Activated B cell treated with CpG ODN at 0.5 μM for 24 hours (primary cell): ENCODE data around the gene LRRC27. TPM values are rescaled to one million over a fixed set of nuclear protein-coding genes. Genes with fewer than 3 reads are reported as not detected.

Experiments used
- ATAC-seq: fragments of 200-7000 bp; cut with Tn5 transposase; one replicate; pipeline ENCODE4 v1.10.0; 2021; ENCODE audit warnings: low read depth, mild to moderate bottlenecking, moderate library complexity
- CTCF ChIA-PET: fragments of 350-600 bp; sonication (Branson Sonifier 250); formaldehyde crosslinking; loops from one replicate; lab custom pipeline; 2021; ENCODE audit warnings: antibody characterized with exemption; lab: Charles Lee
- POLR2A ChIA-PET: fragments of 350-600 bp; sonication (Branson Sonifier 250); formaldehyde crosslinking; loops from one replicate; lab custom pipeline; 2021; ENCODE audit warnings: antibody characterized with exemption; lab: Charles Lee
- DNase-seq: peaks from one replicate; pipeline ENCODE4 v3.0.0; 2022
- H3K27ac Mint-ChIP-seq: one replicate; pipeline ENCODE4 v1.8.0; 2020; ENCODE audit warnings: mixed read lengths
- H3K27me3 Mint-ChIP-seq: one replicate; pipeline ENCODE4 v1.8.0; 2021; ENCODE audit warnings: mixed read lengths
- H3K36me3 Mint-ChIP-seq: one replicate; pipeline ENCODE4 v1.8.0; 2021; ENCODE audit warnings: low read depth, mixed read lengths
- H3K4me1 Mint-ChIP-seq: one replicate; pipeline ENCODE4 v1.8.0; 2021; ENCODE audit warnings: mixed read lengths
- H3K4me3 Mint-ChIP-seq: one replicate; pipeline ENCODE4 v1.8.0; 2020; ENCODE audit warnings: mild to moderate bottlenecking, mixed read lengths
- H3K9me3 Mint-ChIP-seq: one replicate; pipeline ENCODE4 v1.8.0; 2020; ENCODE audit warnings: mixed read lengths
- CTCF ChIP-seq: fragments of 200-600 bp; IDR thresholded peaks from one replicate; pipeline ENCODE4 v1.8.0; 2022; ENCODE audit warnings: antibody characterized with exemption, mild to moderate bottlenecking
- intact Hi-C: fragments of 100-400 bp; cut with micrococcal nuclease; formaldehyde crosslinking; loops from one replicate; pipeline ENCODE4 v1.15.1; 2024
- total RNA-seq: library from RNA; stranded (reverse); gene quantifications from 2 replicates; pipeline ENCODE4 v1.2.3, GENCODE V29; 2022

The LRRC27 gene
- total RNA-seq, 1 donor from 2014 or later = 15.2 TPM

GRCh38 chr10:132425757-132426155, 93.8 kb downstream of the LRRC27 start:
- ChIA-PET CTCF (no interaction called here), POLR2A (no interaction called here)
- Mint-ChIP-seq H3K9me3 (no peaks in the 10 kb centered on the region), H3K4me3 (no peak overlapping the region), H3K4me1 (peaks cover 38% of the 10 kb centered on the region), H3K27ac (no peak overlapping the region), H3K27me3 (no peaks in the 10 kb centered on the region), H3K36me3 (no peaks in the 10 kb centered on the region)
- no peak for ATAC-seq
- intact Hi-C loops = no loop called here
- no peak for TF ChIP-seq CTCF
- no peak for DNase-seq

- Mint-ChIP-seq H3K27ac (no peak overlapping the region), H3K9me3 (no peaks in the 10 kb centered on the region), H3K27me3 (no peaks in the 10 kb centered on the region), H3K36me3 (no peaks in the 10 kb centered on the region), H3K4me1 (peaks cover 25% of the 10 kb centered on the region), H3K4me3 (no peak overlapping the region)
- ChIA-PET CTCF (no interaction called here), POLR2A (no interaction called here)
- ATAC-seq (no peak), DNase-seq (no peak)
- intact Hi-C loops = no loop called here
- TF ChIP-seq CTCF = no peak
Observed at GRCh38 chr10:132427006-132427771, 95.2 kb downstream of the LRRC27 start.

DNA sequence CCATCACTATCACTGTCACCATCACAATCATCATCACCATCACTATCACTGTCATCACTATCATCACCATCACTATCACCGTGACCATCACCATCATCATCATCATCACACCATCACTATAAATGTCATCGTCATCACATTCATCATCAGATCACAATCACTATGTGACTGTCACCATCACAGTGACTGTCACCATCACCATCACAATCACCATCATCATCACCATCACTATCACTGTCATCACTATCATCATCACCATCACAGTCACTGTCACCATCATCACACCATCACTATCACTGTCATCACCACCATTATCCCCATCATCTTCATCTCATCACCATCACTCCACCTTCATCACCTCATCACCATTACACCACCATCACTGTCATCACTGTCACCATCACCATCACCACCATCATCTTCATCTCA, 96.0 kb downstream of the LRRC27 start:
- ChIA-PET CTCF (no interaction called here), POLR2A (no interaction called here)
- intact Hi-C loops = no loop called here
- no peaks in the 10 kb centered on the region for H3K27me3 Mint-ChIP-seq
- H3K4me1 Mint-ChIP-seq = peaks cover 18% of the 10 kb centered on the region
- no peaks in the 10 kb centered on the region for H3K9me3 Mint-ChIP-seq
- DNase-seq = no peak
- no peak for ATAC-seq
- H3K36me3 Mint-ChIP-seq = no peaks in the 10 kb centered on the region
- H3K27ac Mint-ChIP-seq = no peak overlapping the region
- H3K4me3 Mint-ChIP-seq = no peak overlapping the region
- no peak for TF ChIP-seq CTCF

DNA sequence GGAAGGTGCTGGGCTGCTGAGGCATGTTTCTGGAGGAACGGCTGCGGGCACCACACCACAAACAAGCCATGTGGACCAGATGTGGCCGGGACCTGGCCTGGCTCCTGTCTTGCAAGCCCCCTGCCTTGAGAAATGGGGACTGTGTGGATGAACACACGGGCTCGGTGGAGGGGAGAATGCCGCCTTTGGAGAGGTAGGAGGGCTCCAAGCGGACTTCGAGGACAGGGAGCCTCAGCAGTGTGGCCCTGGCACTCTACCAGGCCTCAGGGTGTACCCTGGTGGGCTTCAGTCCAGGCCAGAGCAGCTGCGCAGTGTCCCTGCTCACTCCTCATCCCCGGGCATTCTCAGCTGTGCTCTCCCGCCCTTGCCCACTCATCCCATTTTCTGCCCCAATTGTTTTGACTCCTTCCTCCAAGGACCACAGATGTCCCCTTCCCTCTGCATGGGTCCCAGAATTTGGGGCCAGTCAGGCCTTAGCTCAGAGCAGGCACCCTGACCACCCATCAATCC, 96.5 kb downstream of the LRRC27 start:
- intact Hi-C loops = no loop called here
- H3K36me3 Mint-ChIP-seq = no peaks in the 10 kb centered on the region
- no peaks in the 10 kb centered on the region for H3K9me3 Mint-ChIP-seq
- ChIA-PET CTCF (no interaction called here), POLR2A (no interaction called here)
- H3K4me1 Mint-ChIP-seq = peaks cover 12% of the 10 kb centered on the region
- no peak for TF ChIP-seq CTCF
- H3K4me3 Mint-ChIP-seq = no peak overlapping the region
- no peak overlapping the region for H3K27ac Mint-ChIP-seq
- no peaks in the 10 kb centered on the region for H3K27me3 Mint-ChIP-seq
- no peak for ATAC-seq
- DNase-seq = no peak

Other genes with a start within 250 kb of the LRRC27 start
- gene DPYSL4, start 145.2 kb upstream of the LRRC27 start, total RNA-seq = 0.53 and 0.78 TPM in 2 replicates
- 11.0 and 13.8 TPM in 2 replicates for gene STK32C, start 24.2 kb upstream of the LRRC27 start, total RNA-seq
- gene PWWP2B, start 65.0 kb downstream of the LRRC27 start, total RNA-seq = 12.8 and 13.4 TPM in 2 replicates
- gene INPP5A, start 205.6 kb downstream of the LRRC27 start, total RNA-seq = 20.5 and 24.9 TPM in 2 replicates